Osteocyte (in vitro differentiated cells): ENCODE data around the gene ZNF827. TPM values are rescaled to one million over a fixed set of nuclear protein-coding genes. Genes with fewer than 3 reads are reported as not detected.

ENCODE experiments used
- DNase-seq: peaks from one replicate; pipeline ENCODE4 v3.0.0; 2021; ENCODE audit warnings: mixed read lengths; ENCODE audit not compliant: unreplicated experiment; ENCODE audit errors: extremely low spot score
- H3K27ac Mint-ChIP-seq: one replicate; pipeline ENCODE4 v1.8.0; 2021; ENCODE audit warnings: mild to moderate bottlenecking, mixed read lengths; ENCODE audit not compliant: unreplicated experiment
- H3K27me3 Mint-ChIP-seq: one replicate; pipeline ENCODE4 v1.8.0; 2021; ENCODE audit warnings: mixed read lengths; ENCODE audit not compliant: unreplicated experiment
- H3K36me3 Mint-ChIP-seq: one replicate; pipeline ENCODE4 v1.8.0; 2021; ENCODE audit warnings: mixed read lengths; ENCODE audit not compliant: unreplicated experiment
- H3K4me1 Mint-ChIP-seq: one replicate; pipeline ENCODE4 v1.8.0; 2021; ENCODE audit warnings: mixed read lengths; ENCODE audit not compliant: unreplicated experiment
- H3K4me3 Mint-ChIP-seq: one replicate; pipeline ENCODE4 v1.8.0; 2021; ENCODE audit warnings: mild to moderate bottlenecking, moderate library complexity, mixed read lengths; ENCODE audit not compliant: unreplicated experiment
- H3K9me3 Mint-ChIP-seq: one replicate; pipeline ENCODE4 v1.8.0; 2021; ENCODE audit warnings: mixed read lengths; ENCODE audit not compliant: unreplicated experiment
- total RNA-seq: library from RNA; stranded (reverse); gene quantifications from 2 replicates; pipeline ENCODE4 v1.2.1, GENCODE V29; 2021
- TF ChIP-seq, protein P1 (sequence below): fragments of 200-600 bp; sonication (generic); IDR thresholded peaks from 2 replicates; pipeline ENCODE4 v1.5.0; 2021; ENCODE audit warnings: antibody characterized with exemption, mild to moderate bottlenecking, moderate library complexity

The ZNF827 gene
- total RNA-seq, 1 donor from 2014 or later = 22.5 TPM

DNA sequence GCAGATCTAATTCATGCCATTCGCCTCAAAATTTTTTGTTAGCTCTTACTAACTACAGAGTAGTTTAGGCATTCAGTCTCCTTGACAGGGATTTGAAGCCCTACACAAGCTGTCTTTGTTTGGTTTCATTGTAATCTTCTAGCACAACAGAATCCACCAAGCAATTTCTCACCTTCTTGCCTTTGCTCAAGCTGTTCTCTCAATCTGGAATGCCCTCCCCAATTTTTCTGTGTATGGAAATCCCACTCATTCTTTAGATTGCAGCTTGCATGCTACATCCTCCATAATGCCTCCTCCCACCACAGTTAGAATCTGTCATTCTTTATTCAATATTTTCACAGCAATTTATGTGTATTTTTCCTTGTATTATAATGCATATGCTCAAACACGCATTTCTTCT lies 195.0 kb downstream of the ZNF827 start:
- TF ChIP-seq, protein P1, sequence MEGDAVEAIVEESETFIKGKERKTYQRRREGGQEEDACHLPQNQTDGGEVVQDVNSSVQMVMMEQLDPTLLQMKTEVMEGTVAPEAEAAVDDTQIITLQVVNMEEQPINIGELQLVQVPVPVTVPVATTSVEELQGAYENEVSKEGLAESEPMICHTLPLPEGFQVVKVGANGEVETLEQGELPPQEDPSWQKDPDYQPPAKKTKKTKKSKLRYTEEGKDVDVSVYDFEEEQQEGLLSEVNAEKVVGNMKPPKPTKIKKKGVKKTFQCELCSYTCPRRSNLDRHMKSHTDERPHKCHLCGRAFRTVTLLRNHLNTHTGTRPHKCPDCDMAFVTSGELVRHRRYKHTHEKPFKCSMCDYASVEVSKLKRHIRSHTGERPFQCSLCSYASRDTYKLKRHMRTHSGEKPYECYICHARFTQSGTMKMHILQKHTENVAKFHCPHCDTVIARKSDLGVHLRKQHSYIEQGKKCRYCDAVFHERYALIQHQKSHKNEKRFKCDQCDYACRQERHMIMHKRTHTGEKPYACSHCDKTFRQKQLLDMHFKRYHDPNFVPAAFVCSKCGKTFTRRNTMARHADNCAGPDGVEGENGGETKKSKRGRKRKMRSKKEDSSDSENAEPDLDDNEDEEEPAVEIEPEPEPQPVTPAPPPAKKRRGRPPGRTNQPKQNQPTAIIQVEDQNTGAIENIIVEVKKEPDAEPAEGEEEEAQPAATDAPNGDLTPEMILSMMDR = no peak
- no peak for DNase-seq
- Mint-ChIP-seq H3K4me3 (no peak overlapping the region), H3K9me3 (peaks cover 19% of the 10 kb centered on the region), H3K27me3 (no peaks in the 10 kb centered on the region), H3K36me3 (no peaks in the 10 kb centered on the region), H3K27ac (no peak overlapping the region), H3K4me1 (peaks cover 11% of the 10 kb centered on the region)

DNA sequence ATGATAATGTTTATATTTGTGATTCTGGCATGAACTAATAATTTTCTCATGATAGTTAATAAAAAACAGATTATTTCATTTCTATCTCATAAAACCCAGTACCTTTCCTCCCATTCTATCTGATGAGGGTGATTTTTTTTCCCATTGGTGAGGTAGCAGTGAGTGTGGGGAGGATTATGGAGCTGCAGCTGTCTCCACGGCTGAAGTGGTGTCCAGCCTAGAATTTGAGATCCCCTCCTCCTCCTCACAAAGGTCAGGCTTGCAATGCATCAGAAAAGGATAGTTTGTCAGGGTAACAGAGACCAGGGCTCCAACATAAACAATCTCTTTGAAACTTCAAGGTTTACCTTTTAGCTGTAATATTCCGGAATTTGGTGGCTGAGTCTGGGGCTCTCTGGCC lies 197.8 kb downstream of the ZNF827 start:
- TF ChIP-seq, protein P1 = no peak

DNA sequence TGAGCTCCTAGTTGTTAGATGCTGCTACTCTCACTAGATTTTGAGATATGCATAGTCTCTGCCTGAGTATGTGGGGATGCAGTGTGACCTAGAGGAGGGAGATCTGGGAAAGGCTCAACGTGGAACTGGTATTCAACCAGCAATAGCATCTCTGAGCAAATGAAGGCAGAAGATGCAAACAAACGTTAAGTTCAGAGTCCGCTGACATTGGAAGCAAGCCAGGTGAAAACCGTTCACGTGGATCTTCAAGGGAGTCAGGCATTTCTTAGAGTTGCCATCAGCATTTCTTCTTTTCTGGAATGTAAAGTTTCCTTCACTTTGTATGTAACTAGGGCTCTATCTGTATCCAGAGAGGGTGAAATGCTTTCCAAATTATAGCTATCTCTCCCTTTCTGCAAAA lies 198.8 kb downstream of the ZNF827 start:
- Mint-ChIP-seq H3K4me1 (peaks cover 36% of the 10 kb centered on the region), H3K9me3 (no peaks in the 10 kb centered on the region), H3K27me3 (no peaks in the 10 kb centered on the region), H3K36me3 (no peaks in the 10 kb centered on the region), H3K4me3 (no peak overlapping the region), H3K27ac (no peak overlapping the region)
- DNase-seq = no peak
- TF ChIP-seq, protein P1 = no peak

More for the DNA sequence above, 197.8 kb downstream of the ZNF827 start:
- peaks cover 27% of the 10 kb centered on the region for H3K4me1 Mint-ChIP-seq
- no peak overlapping the region for H3K27ac Mint-ChIP-seq
- H3K36me3 Mint-ChIP-seq = no peaks in the 10 kb centered on the region
- DNase-seq = no peak
- peaks cover 6% of the 10 kb centered on the region for H3K9me3 Mint-ChIP-seq
- H3K4me3 Mint-ChIP-seq = no peak overlapping the region
- no peaks in the 10 kb centered on the region for H3K27me3 Mint-ChIP-seq

DNA sequence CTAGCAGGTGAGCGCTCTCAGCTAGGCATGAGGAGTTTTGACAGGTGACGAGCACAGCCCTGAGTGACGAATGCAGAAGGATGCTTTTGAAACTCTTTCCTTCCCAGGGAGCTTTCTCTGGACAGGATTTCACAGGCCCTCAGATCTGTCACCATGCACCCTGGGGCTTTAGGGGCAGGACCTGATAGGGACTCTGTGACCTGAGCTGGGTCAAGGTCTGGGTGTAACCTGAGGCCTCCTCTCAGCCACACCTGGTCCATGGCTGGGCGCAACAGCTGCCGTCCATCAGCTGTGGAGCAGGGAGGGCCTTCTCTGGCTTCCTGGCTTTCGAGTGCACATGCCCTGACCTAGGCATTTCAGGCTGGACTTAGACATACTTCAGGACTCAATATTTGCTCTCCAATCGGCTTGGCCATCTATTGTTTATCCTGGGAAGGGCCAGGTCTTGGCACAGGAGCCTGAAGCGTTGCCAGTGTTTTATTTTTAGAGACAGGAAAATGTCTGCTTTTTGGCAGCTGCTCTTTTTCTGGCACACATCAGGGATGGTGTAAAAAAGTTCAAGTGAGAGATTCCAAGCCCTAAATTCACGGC lies 202.3 kb downstream of the ZNF827 start:
- TF ChIP-seq, protein P1 = no peak
- Mint-ChIP-seq H3K4me1 (peaks cover 59% of the 10 kb centered on the region), H3K27ac (peak overlapping the region; percentile 99)

DNA sequence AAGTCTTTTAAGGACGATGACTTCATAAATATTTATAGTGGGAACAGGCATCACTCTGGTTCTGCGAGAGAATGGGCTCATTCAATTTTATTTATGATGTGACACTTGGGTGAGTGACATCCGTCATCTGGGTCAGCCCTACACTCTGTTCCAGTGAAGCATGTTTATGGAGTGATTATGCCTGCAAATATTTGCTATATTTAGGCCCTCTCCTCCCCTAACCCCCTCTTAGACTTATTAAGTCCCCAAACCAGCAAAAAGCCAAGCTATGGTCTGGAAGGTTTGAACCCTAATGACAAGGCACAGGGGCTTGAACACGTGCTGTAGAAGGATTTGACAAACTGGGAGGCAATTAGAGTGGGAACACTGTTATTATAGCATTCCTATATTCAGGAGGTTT lies 202.8 kb downstream of the ZNF827 start:
- Mint-ChIP-seq H3K36me3 (no peaks in the 10 kb centered on the region), H3K4me3 (no peak overlapping the region), H3K9me3 (no peaks in the 10 kb centered on the region), H3K4me1 (peaks cover 59% of the 10 kb centered on the region), H3K27ac (peak overlapping the region; percentile 99), H3K27me3 (no peaks in the 10 kb centered on the region)
- no peak for DNase-seq
- TF ChIP-seq, protein P1 = no peak

More for the DNA sequence above, 202.3 kb downstream of the ZNF827 start:
- no peaks in the 10 kb centered on the region for H3K36me3 Mint-ChIP-seq
- no peak for DNase-seq
- H3K9me3 Mint-ChIP-seq = no peaks in the 10 kb centered on the region
- H3K4me3 Mint-ChIP-seq = no peak overlapping the region
- no peaks in the 10 kb centered on the region for H3K27me3 Mint-ChIP-seq
